Caco-2 (cell line): ENCODE measurements around the gene FOXP4. TPM values are rescaled to one million over a fixed set of nuclear protein-coding genes. Genes with fewer than 3 reads are reported as not detected.

ENCODE experiments used
- BruUV-seq: library from RNA; stranded (reverse); fragments of 400-500 nt; replicated peaks from 2 replicates; lab custom pipeline; 2021; lab: Mats Ljungman, UMichigan
- CTCF ChIA-PET: fragments of 300-600 bp; sonication (Branson Sonifier 250); formaldehyde crosslinking; loops from one replicate; lab custom pipeline; 2022; ENCODE audit warnings: antibody characterized with exemption; lab: Charles Lee
- POLR2A ChIA-PET: fragments of 300-600 bp; sonication (Branson Sonifier 250); formaldehyde crosslinking; loops from one replicate; lab custom pipeline; 2022; ENCODE audit warnings: antibody characterized with exemption; lab: Charles Lee
- DNase-seq, 2 experiments: peaks; one replicate each; pipeline versions ENCODE4 v3.0.0 to v3.0.0-alpha.2; 2020 to 2022
- H3K27me3 ChIP-seq: replicated peaks from 2 replicates; pipeline ENCODE4 v1.6.0; 2011; ENCODE audit warnings: low read length; ENCODE audit not compliant: control insufficient read depth, insufficient read depth
- H3K36me3 ChIP-seq: 2 replicates; pipeline ENCODE4 v1.5.1; 2011; ENCODE audit warnings: low read length; ENCODE audit not compliant: control insufficient read depth, insufficient read depth
- H3K4me1 ChIP-seq: fragments of 250-450 bp; sonication (Bioruptor Pico); 2 replicates; pipeline ENCODE4 v1.5.1; 2020; ENCODE audit warnings: mild to moderate bottlenecking
- H3K4me3 ChIP-seq: 2 replicates; pipeline ENCODE4 v1.5.1; 2011; ENCODE audit warnings: low read depth, mild to moderate bottlenecking, control low read depth, low read length
- H3K9me3 ChIP-seq: fragments of 250-450 bp; sonication (Bioruptor Pico); 2 replicates; pipeline ENCODE4 v1.5.1; 2020; ENCODE audit warnings: mild to moderate bottlenecking, moderate library complexity
- H3K27ac Mint-ChIP-seq: one replicate; pipeline ENCODE4 v1.8.0; 2022; ENCODE audit warnings: mixed read lengths; ENCODE audit not compliant: unreplicated experiment
- H3K27me3 Mint-ChIP-seq: one replicate; pipeline ENCODE4 v1.8.0; 2022; ENCODE audit warnings: mixed read lengths; ENCODE audit not compliant: insufficient read depth, unreplicated experiment
- H3K36me3 Mint-ChIP-seq: one replicate; pipeline ENCODE4 v1.8.0; 2022; ENCODE audit warnings: mild to moderate bottlenecking, mixed read lengths; ENCODE audit not compliant: insufficient read depth, unreplicated experiment
- H3K4me1 Mint-ChIP-seq: one replicate; pipeline ENCODE4 v1.8.0; 2022; ENCODE audit warnings: low read depth, mixed read lengths; ENCODE audit not compliant: unreplicated experiment
- H3K4me3 Mint-ChIP-seq: one replicate; pipeline ENCODE4 v1.8.0; 2022; ENCODE audit warnings: mild to moderate bottlenecking, moderate library complexity, mixed read lengths; ENCODE audit not compliant: unreplicated experiment
- H3K9me3 Mint-ChIP-seq: one replicate; pipeline ENCODE4 v1.8.0; 2022; ENCODE audit warnings: mixed read lengths; ENCODE audit not compliant: unreplicated experiment
- CTCF ChIP-seq, 2 experiments: fragments of 200-600 bp in 1 of 2; IDR thresholded peaks; 1 replicate in 1 of 2; 2 replicates in 1 of 2; pipeline versions ENCODE4 v1.5.1 to v1.8.0; 2011 to 2022; ENCODE audit warnings: antibody characterized with exemption in 1 of 2, control low read depth in 1 of 2, inconsistent platforms in 1 of 2, low read depth in 1 of 2, low read length in 1 of 2, mild to moderate bottlenecking in 1 of 2, moderate library complexity in 1 of 2; ENCODE audit not compliant: insufficient read depth in 1 of 2, severe bottlenecking in 1 of 2, unreplicated experiment in 1 of 2
- intact Hi-C: fragments of 100-400 bp; cut with micrococcal nuclease; formaldehyde crosslinking; loops from one replicate; pipeline ENCODE4 v1.10.0; 2022; ENCODE audit not compliant: unreplicated experiment
- total RNA-seq: library from RNA; stranded (reverse); gene quantifications from 2 replicates; pipeline ENCODE4 v1.2.3, GENCODE V29; 2022

Gene FOXP4
- total RNA-seq, 1 experiment from 2014 or later: 117 TPM

GRCh38 chr6:41551086-41551700 is 5.0 kb downstream of the FOXP4 start:
- H3K27ac Mint-ChIP-seq: no peak overlapping the region

GRCh38 chr6:41551857-41552256 is 5.7 kb downstream of the FOXP4 start:
- H3K4me3 Mint-ChIP-seq: no peak overlapping the region
- peaks cover 34% of the 10 kb centered on the region for H3K4me1 ChIP-seq
- POLR2A ChIA-PET: no interaction called here

More at GRCh38 chr6:41551086-41551700, 5.0 kb downstream of the FOXP4 start:
- Mint-ChIP-seq H3K27me3 (no peaks in the 10 kb centered on the region), H3K4me3 (no peak overlapping the region), H3K4me1 (peaks cover 32% of the 10 kb centered on the region), H3K9me3 (no peaks in the 10 kb centered on the region), H3K36me3 (peaks cover 71% of the 10 kb centered on the region)
- BruUV-seq: no TSS peak
- ChIA-PET POLR2A (no interaction called here), CTCF (no interaction called here)
- no peaks in the 10 kb centered on the region for H3K9me3 ChIP-seq
- peaks cover 34% of the 10 kb centered on the region for H3K4me1 ChIP-seq
- DNase-seq: no peak
- H3K36me3 ChIP-seq: peaks cover 7% of the 10 kb centered on the region
- intact Hi-C loops: no loop called here
- TF ChIP-seq CTCF (IDR thresholded peaks at IDR 0.05; ENCODE audit: insufficient read depth in 1 of 2, low read depth in 1 of 2, low read length in 1 of 2, severe bottlenecking in 1 of 2, unreplicated experiment in 1 of 2): no peak
- no peak overlapping the region for H3K4me3 ChIP-seq
- no peaks in the 10 kb centered on the region for H3K27me3 ChIP-seq

GRCh38 chr6:41552723-41553122 is 6.5 kb downstream of the FOXP4 start:
- H3K27me3 ChIP-seq: no peaks in the 10 kb centered on the region
- Mint-ChIP-seq H3K27me3 (no peaks in the 10 kb centered on the region), H3K4me3 (no peak overlapping the region), H3K27ac (no peak overlapping the region), H3K9me3 (no peaks in the 10 kb centered on the region), H3K36me3 (peaks cover 75% of the 10 kb centered on the region), H3K4me1 (peaks cover 32% of the 10 kb centered on the region)
- H3K9me3 ChIP-seq: no peaks in the 10 kb centered on the region
- ChIA-PET CTCF (interaction anchor here (0.6 kb wide), 1 partner anchor 183 kb away, joined by 5 read pairs; no protein-coding TSS in a partner anchor), POLR2A (no interaction called here)
- peaks cover 7% of the 10 kb centered on the region for H3K36me3 ChIP-seq
- intact Hi-C loops: no loop called here
- no peak overlapping the region for H3K4me3 ChIP-seq
- DNase-seq: no peak
- TF ChIP-seq CTCF (IDR thresholded peaks at IDR 0.05; ENCODE audit: insufficient read depth in 1 of 2, low read depth in 1 of 2, low read length in 1 of 2, severe bottlenecking in 1 of 2, unreplicated experiment in 1 of 2): no peak
- no TSS peak for BruUV-seq
- peaks cover 31% of the 10 kb centered on the region for H3K4me1 ChIP-seq

More at GRCh38 chr6:41551857-41552256, 5.7 kb downstream of the FOXP4 start:
- H3K4me1 Mint-ChIP-seq: peaks cover 32% of the 10 kb centered on the region
- CTCF ChIA-PET: no interaction called here
- peaks cover 77% of the 10 kb centered on the region for H3K36me3 Mint-ChIP-seq
- intact Hi-C loops: no loop called here
- Histone ChIP-seq H3K9me3 (no peaks in the 10 kb centered on the region), H3K4me3 (no peak overlapping the region), H3K27me3 (no peaks in the 10 kb centered on the region), H3K36me3 (peaks cover 7% of the 10 kb centered on the region)
- BruUV-seq: no TSS peak
- H3K27me3 Mint-ChIP-seq: no peaks in the 10 kb centered on the region
- H3K27ac Mint-ChIP-seq: no peak overlapping the region
- TF ChIP-seq CTCF (IDR thresholded peaks at IDR 0.05; ENCODE audit: insufficient read depth in 1 of 2, low read depth in 1 of 2, low read length in 1 of 2, severe bottlenecking in 1 of 2, unreplicated experiment in 1 of 2): no peak
- DNase-seq: no peak
- no peaks in the 10 kb centered on the region for H3K9me3 Mint-ChIP-seq
